SK-N-SH treated with all-trans-retinoic acid at 6 μM for 48 hours (cell line): ENCODE data around the gene IL9.

Experiments
- ATAC-seq: fragments of 200-7000 bp; cut with Tn5 transposase; 3 replicates; pipeline ENCODE4 v1.9.1; 2020; ENCODE audit warnings: mild to moderate bottlenecking, moderate library complexity
- BACH2 ChIP-seq: fragments of 250-450 bp; sonication (Bioruptor Pico); IDR thresholded peaks from 2 replicates; pipeline ENCODE4 v1.9.0; 2021; ENCODE audit warnings: mild to moderate bottlenecking, borderline replicate concordance
- CSDC2 ChIP-seq: fragments of 250-450 bp; sonication (Bioruptor Pico); IDR thresholded peaks from 2 replicates; pipeline ENCODE4 v1.5.0; 2020; ENCODE audit warnings: mild to moderate bottlenecking, moderate library complexity
- ESRRG ChIP-seq: fragments of 250-450 bp; sonication (Bioruptor Pico); IDR thresholded peaks from 2 replicates; pipeline ENCODE4 v1.6.1; 2021; ENCODE audit warnings: mild to moderate bottlenecking
- ISL1 ChIP-seq: fragments of 250-450 bp; sonication (Bioruptor Pico); IDR thresholded peaks from 2 replicates; pipeline ENCODE4 v2.1.2; 2022; ENCODE audit warnings: mild to moderate bottlenecking, moderate library complexity
- OSR1 ChIP-seq: fragments of 250-450 bp; sonication (Bioruptor Pico); IDR thresholded peaks from 2 replicates; pipeline ENCODE4 v1.8.0; 2022; ENCODE audit warnings: moderate library complexity, mild to moderate bottlenecking, inconsistent platforms
- POU6F1 ChIP-seq: fragments of 250-450 bp; sonication (Bioruptor Pico); IDR thresholded peaks from 2 replicates; pipeline ENCODE4 v1.8.0; 2021; ENCODE audit warnings: low read depth, mild to moderate bottlenecking, moderate library complexity, borderline replicate concordance
- PPARA ChIP-seq: fragments of 250-450 bp; sonication (Bioruptor Pico); IDR thresholded peaks from 2 replicates; pipeline ENCODE4 v1.5.0; 2020; ENCODE audit warnings: mild to moderate bottlenecking, borderline replicate concordance
- RARB ChIP-seq: fragments of 250-450 bp; sonication (Bioruptor Pico); IDR thresholded peaks from 2 replicates; pipeline ENCODE4 v1.8.0; 2021; ENCODE audit warnings: mild to moderate bottlenecking, moderate library complexity
- SNAI2 ChIP-seq: fragments of 250-450 bp; sonication (Bioruptor Pico); IDR thresholded peaks from 2 replicates; pipeline ENCODE4 v1.5.0; 2020; ENCODE audit warnings: mild to moderate bottlenecking, moderate library complexity
- TCF4 ChIP-seq: fragments of 250-450 bp; sonication (Bioruptor Pico); IDR thresholded peaks from 2 replicates; pipeline ENCODE4 v1.8.0; 2021; ENCODE audit warnings: mild to moderate bottlenecking, moderate library complexity, borderline replicate concordance
- TOX ChIP-seq: fragments of 250-450 bp; sonication (Bioruptor Pico); IDR thresholded peaks from 2 replicates; pipeline ENCODE4 v1.8.0; 2021; ENCODE audit warnings: mild to moderate bottlenecking, moderate library complexity, borderline replicate concordance
- ZC3H10 ChIP-seq: fragments of 250-450 bp; sonication (Bioruptor Pico); IDR thresholded peaks from 2 replicates; pipeline ENCODE4 v1.5.1; 2021; ENCODE audit warnings: mild to moderate bottlenecking, moderate library complexity
- ZFP3 ChIP-seq: fragments of 250-450 bp; sonication (Bioruptor Pico); IDR thresholded peaks from 2 replicates; pipeline ENCODE4 v1.5.0; 2020; ENCODE audit warnings: mild to moderate bottlenecking, moderate library complexity
- ZFP30 ChIP-seq: fragments of 450-650 bp; formaldehyde crosslinking; IDR thresholded peaks from 2 replicates; pipeline ENCODE4 v1.5.0; 2022; ENCODE audit warnings: mild to moderate bottlenecking, moderate library complexity
- ZNF565 ChIP-seq: fragments of 450-650 bp; formaldehyde crosslinking; conservative IDR thresholded peaks from 2 replicates; pipeline ENCODE4 v1.5.0; 2020; ENCODE audit warnings: low read depth, mild to moderate bottlenecking, moderate library complexity
- ZNF70 ChIP-seq: fragments of 450-650 bp; formaldehyde crosslinking; IDR thresholded peaks from 2 replicates; pipeline ENCODE4 v1.5.0; 2020; ENCODE audit warnings: mild to moderate bottlenecking, moderate library complexity
- ZNF8 ChIP-seq: fragments of 450-650 bp; formaldehyde crosslinking; IDR thresholded peaks from 2 replicates; pipeline ENCODE4 v1.5.0; 2020; ENCODE audit warnings: mild to moderate bottlenecking, moderate library complexity
- TF ChIP-seq, protein P1 (sequence below): fragments of 250-450 bp; sonication (Bioruptor Pico); IDR thresholded peaks from 2 replicates; pipeline ENCODE4 v1.5.0; 2020; ENCODE audit warnings: mild to moderate bottlenecking, moderate library complexity
- TF ChIP-seq, protein P2 (sequence below): fragments of 250-450 bp; sonication (Bioruptor Pico); IDR thresholded peaks from 2 replicates; pipeline ENCODE4 v1.5.1; 2021; ENCODE audit warnings: mild to moderate bottlenecking, moderate library complexity
- TF ChIP-seq, protein P3 (sequence below): fragments of 250-450 bp; sonication (Bioruptor Pico); IDR thresholded peaks from 2 replicates; pipeline ENCODE4 v1.5.1; 2020; ENCODE audit warnings: low read depth, mild to moderate bottlenecking, moderate library complexity

Gene IL9

DNA sequence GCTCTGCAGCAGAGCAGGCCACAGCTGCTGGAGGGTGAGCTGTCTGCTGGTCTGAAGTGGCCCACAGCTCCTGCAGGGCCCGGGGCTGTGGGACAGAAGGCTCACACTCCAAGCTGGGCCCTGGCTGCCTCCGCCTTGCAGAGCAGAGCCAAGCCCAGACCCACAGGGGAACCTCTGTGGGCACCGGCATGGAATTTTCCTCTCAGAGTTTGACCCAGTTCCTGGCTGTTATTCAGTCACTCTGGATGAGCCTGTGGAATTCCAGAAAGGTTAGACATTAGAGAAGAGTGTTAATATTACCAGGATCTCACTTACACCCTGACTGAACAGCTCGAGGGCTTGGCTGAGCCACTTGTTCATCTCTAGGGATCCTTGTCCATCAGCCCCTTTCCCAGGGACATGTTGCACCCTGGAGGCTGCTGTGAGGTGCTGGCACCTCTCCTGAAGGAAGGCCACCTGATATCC lies 17.5 kb downstream of the IL9 start (continued):
- no peak for TF ChIP-seq POU6F1 (CRISPR knock-in tag)

- TF ChIP-seq ZFP30 (CRISPR knock-in tag): no peak
- TF ChIP-seq ZNF565 (CRISPR knock-in tag): no peak
- TF ChIP-seq, protein P1, sequence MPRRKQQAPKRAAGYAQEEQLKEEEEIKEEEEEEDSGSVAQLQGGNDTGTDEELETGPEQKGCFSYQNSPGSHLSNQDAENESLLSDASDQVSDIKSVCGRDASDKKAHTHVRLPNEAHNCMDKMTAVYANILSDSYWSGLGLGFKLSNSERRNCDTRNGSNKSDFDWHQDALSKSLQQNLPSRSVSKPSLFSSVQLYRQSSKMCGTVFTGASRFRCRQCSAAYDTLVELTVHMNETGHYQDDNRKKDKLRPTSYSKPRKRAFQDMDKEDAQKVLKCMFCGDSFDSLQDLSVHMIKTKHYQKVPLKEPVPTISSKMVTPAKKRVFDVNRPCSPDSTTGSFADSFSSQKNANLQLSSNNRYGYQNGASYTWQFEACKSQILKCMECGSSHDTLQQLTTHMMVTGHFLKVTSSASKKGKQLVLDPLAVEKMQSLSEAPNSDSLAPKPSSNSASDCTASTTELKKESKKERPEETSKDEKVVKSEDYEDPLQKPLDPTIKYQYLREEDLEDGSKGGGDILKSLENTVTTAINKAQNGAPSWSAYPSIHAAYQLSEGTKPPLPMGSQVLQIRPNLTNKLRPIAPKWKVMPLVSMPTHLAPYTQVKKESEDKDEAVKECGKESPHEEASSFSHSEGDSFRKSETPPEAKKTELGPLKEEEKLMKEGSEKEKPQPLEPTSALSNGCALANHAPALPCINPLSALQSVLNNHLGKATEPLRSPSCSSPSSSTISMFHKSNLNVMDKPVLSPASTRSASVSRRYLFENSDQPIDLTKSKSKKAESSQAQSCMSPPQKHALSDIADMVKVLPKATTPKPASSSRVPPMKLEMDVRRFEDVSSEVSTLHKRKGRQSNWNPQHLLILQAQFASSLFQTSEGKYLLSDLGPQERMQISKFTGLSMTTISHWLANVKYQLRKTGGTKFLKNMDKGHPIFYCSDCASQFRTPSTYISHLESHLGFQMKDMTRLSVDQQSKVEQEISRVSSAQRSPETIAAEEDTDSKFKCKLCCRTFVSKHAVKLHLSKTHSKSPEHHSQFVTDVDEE (CRISPR knock-in tag): no peak
- TF ChIP-seq, protein P2, sequence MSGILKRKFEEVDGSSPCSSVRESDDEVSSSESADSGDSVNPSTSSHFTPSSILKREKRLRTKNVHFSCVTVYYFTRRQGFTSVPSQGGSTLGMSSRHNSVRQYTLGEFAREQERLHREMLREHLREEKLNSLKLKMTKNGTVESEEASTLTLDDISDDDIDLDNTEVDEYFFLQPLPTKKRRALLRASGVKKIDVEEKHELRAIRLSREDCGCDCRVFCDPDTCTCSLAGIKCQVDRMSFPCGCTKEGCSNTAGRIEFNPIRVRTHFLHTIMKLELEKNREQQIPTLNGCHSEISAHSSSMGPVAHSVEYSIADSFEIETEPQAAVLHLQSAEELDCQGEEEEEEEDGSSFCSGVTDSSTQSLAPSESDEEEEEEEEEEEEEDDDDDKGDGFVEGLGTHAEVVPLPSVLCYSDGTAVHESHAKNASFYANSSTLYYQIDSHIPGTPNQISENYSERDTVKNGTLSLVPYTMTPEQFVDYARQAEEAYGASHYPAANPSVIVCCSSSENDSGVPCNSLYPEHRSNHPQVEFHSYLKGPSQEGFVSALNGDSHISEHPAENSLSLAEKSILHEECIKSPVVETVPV: no peak
- TF ChIP-seq ESRRG (CRISPR knock-in tag): no peak
- no peak for TF ChIP-seq POU6F1 (CRISPR knock-in tag)
- no peak for TF ChIP-seq RARB (CRISPR knock-in tag)
- TF ChIP-seq BACH2: no peak
- no peak for TF ChIP-seq ZNF70 (CRISPR knock-in tag)
- TF ChIP-seq ZFP3 (CRISPR knock-in tag): no peak
- no peak for TF ChIP-seq ZC3H10
- no peak for TF ChIP-seq CSDC2 (CRISPR knock-in tag)
- TF ChIP-seq OSR1 (CRISPR knock-in tag): no peak
- TF ChIP-seq ISL1 (CRISPR knock-in tag): no peak
- TF ChIP-seq TOX (CRISPR knock-in tag): no peak
- TF ChIP-seq, protein P3, sequence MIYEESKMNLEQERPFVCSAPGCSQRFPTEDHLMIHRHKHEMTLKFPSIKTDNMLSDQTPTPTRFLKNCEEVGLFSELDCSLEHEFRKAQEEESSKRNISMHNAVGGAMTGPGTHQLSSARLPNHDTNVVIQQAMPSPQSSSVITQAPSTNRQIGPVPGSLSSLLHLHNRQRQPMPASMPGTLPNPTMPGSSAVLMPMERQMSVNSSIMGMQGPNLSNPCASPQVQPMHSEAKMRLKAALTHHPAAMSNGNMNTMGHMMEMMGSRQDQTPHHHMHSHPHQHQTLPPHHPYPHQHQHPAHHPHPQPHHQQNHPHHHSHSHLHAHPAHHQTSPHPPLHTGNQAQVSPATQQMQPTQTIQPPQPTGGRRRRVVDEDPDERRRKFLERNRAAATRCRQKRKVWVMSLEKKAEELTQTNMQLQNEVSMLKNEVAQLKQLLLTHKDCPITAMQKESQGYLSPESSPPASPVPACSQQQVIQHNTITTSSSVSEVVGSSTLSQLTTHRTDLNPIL (CRISPR knock-in tag): no peak
- TF ChIP-seq, all 23 proteins: peak for 0
- ATAC-seq: no peak
Measured at GRCh38 chr5:135877570-135878155, 18.0 kb downstream of the IL9 start.

- ATAC-seq: no peak
- TF ChIP-seq SNAI2 (CRISPR knock-in tag) (no peak), ZFP30 (CRISPR knock-in tag) (no peak), PPARA (CRISPR knock-in tag) (no peak), TCF4 (CRISPR knock-in tag) (no peak)
Measured at GRCh38 chr5:135876146-135876545, 19.5 kb downstream of the IL9 start.

- TF ChIP-seq, protein P2: no peak
- TF ChIP-seq ZFP30 (CRISPR knock-in tag) (no peak), ZC3H10 (no peak), ZNF8 (CRISPR knock-in tag) (no peak), ZNF70 (CRISPR knock-in tag) (peak; percentile 93), CSDC2 (CRISPR knock-in tag) (no peak)
- ATAC-seq: no peak
Measured at GRCh38 chr5:135875567-135875966, 20.1 kb downstream of the IL9 start.
